Adipocyte (in vitro differentiated cells): ENCODE measurements around the gene C11orf68.

ENCODE experiments used
- DNase-seq: peaks from one replicate; pipeline ENCODE4 v3.0.0-alpha.2; 2015; ENCODE audit warnings: low read depth
- H3K27me3 ChIP-seq: replicated peaks from 2 replicates; pipeline ENCODE4 v1.7.0; 2013; ENCODE audit warnings: mild to moderate bottlenecking, low read length, moderate library complexity; ENCODE audit not compliant: control insufficient read depth, insufficient read depth
- H3K36me3 ChIP-seq: 2 replicates; pipeline ENCODE4 v1.7.0; 2013; ENCODE audit warnings: low read length, mild to moderate bottlenecking, moderate library complexity; ENCODE audit not compliant: control insufficient read depth, insufficient read depth, severe bottlenecking
- H3K4me1 ChIP-seq: 2 replicates; pipeline ENCODE4 v1.7.0; 2013; ENCODE audit warnings: mild to moderate bottlenecking, low read length, moderate library complexity; ENCODE audit not compliant: control insufficient read depth, insufficient read depth
- H3K4me3 ChIP-seq: 2 replicates; pipeline ENCODE4 v1.7.0; 2013; ENCODE audit warnings: mild to moderate bottlenecking, low read length, moderate library complexity
- H3K9ac ChIP-seq: 2 replicates; pipeline ENCODE4 v1.7.0; 2013; ENCODE audit warnings: mild to moderate bottlenecking, low read length, moderate library complexity
- H3K9me3 ChIP-seq: 2 replicates; pipeline ENCODE4 v1.7.0; 2013; ENCODE audit warnings: mild to moderate bottlenecking, low read length, moderate library complexity; ENCODE audit not compliant: control insufficient read depth

C11orf68 gene

DNA sequence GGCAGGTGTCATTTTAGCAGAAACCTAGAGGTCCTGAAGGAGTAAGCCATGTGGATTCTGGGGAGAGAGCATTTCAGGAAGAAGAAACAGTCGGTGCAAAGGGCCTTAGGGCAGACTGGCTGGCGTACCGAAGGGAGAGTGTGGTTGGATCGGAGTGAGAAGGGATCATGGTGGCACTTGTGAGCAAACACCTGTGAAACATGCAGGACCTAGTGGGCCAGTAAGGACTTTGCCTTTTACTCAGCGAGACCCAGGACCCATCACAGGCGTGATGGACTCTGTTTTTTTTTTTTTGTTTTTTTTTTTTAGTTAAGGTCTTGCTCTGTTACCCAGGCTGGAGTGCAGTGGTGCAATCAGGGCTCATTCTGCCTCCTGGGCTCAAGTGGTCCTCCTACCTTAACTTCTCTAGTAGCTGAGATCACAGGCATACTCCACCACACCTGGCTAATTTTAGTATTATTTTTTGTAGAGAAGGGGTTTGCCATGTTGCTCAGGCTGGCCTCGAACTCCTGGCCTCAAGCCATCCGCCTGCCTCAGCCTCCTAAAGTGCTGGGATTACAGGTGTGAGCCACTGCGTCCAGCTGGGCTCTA, 23.0 kb upstream of the C11orf68 start:
- Histone ChIP-seq H3K9ac (no peak overlapping the region), H3K4me1 (peaks cover 4% of the 10 kb centered on the region), H3K36me3 (no peaks in the 10 kb centered on the region), H3K27me3 (no peaks in the 10 kb centered on the region), H3K9me3 (no peaks in the 10 kb centered on the region), H3K4me3 (no peak overlapping the region)
- DNase-seq = no peak

GRCh38 chr11:65937766-65938165, 18.9 kb upstream of the C11orf68 start:
- H3K9ac ChIP-seq = no peak overlapping the region
- no peaks in the 10 kb centered on the region for H3K9me3 ChIP-seq

DNA sequence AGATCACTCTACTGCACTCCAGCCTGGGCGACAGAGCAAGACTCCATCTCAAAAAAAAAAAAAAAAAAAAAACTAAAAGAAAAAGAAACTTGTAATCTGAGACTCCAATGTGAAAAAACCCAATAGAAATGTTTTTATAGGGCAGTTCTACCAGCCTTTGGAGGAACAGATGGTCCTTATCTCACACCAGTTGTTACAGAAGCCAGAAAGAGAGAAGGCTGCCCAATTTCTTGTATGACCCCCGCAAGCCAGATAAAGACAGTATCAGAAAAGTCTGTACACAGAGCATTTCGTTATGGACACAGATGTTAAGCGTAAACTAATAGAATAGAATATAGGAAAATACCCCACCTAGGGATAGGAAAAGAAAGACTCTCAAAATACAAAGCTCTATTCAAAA, 15.2 kb upstream of the C11orf68 start:
- Histone ChIP-seq H3K9ac (no peak overlapping the region), H3K27me3 (no peaks in the 10 kb centered on the region), H3K9me3 (no peaks in the 10 kb centered on the region), H3K4me1 (peaks cover 12% of the 10 kb centered on the region), H3K4me3 (no peak overlapping the region), H3K36me3 (no peaks in the 10 kb centered on the region)
- peak; percentile 19 for DNase-seq

More at GRCh38 chr11:65937766-65938165, 18.9 kb upstream of the C11orf68 start:
- Histone ChIP-seq H3K4me1 (peaks cover 6% of the 10 kb centered on the region), H3K27me3 (no peaks in the 10 kb centered on the region), H3K4me3 (no peak overlapping the region), H3K36me3 (no peaks in the 10 kb centered on the region)
- DNase-seq = no peak

DNA sequence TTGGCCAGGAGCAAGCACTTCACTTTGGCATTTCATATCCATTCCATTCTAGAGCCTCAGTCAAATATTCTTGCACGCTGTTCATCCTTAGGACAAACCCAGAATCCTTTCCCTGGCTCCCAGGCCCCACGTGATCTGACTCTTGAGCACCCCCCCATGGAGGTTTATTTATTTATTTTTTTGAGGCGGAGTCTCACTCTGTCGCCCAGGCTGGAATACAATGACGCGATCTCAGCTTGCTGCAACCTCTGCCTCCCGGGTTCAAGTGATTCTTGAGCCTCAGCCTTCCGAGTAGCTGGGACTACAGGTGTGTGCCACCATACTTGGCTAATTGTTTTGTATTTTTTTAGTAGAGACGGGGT, 13.7 kb upstream of the C11orf68 start:
- DNase-seq = peak; percentile 21
- Histone ChIP-seq H3K4me3 (no peak overlapping the region), H3K9ac (no peak overlapping the region), H3K36me3 (no peaks in the 10 kb centered on the region), H3K9me3 (no peaks in the 10 kb centered on the region), H3K27me3 (no peaks in the 10 kb centered on the region), H3K4me1 (peaks cover 12% of the 10 kb centered on the region)

DNA sequence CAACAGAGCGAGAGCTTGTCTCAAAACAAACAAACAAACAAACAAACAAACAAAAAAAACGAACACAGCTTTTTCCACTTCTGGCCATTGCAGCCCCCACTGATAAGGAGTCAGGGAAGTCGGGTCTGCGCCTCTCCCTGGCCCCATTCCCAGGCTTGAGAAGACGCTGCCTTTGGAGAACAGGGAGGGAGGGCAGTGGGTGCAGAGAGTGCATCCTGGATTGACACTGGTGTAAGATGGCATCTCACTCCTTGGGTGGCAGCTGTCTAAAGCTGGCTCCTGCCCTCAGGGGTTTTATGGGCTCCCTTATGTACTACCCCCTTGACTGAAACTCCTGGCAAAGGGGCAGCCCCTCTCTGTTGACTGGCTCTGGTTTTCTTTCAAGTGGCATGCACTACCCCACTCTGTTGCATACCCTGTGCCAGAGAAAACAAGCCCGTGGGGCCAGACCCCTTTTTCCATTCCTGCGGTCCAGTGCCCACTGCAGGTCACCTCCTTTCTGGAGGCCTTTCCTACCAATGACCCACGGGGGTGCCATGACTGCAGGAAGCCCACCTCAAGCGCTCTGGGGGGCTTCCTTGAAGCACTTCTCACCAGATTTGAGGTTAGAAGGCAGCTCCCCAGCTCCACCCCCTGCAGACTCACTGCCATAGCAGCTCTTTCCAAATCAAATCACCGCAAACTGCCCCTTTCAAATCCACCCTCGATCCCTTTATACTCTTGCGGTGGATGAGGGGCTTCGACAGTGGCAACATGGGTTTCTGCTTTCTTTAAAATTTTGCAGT, 13.1 kb upstream of the C11orf68 start:
- Histone ChIP-seq H3K9ac (no peak overlapping the region), H3K9me3 (no peaks in the 10 kb centered on the region), H3K4me3 (no peak overlapping the region), H3K27me3 (no peaks in the 10 kb centered on the region), H3K36me3 (no peaks in the 10 kb centered on the region), H3K4me1 (peaks cover 12% of the 10 kb centered on the region)
- no peak for DNase-seq

DNA sequence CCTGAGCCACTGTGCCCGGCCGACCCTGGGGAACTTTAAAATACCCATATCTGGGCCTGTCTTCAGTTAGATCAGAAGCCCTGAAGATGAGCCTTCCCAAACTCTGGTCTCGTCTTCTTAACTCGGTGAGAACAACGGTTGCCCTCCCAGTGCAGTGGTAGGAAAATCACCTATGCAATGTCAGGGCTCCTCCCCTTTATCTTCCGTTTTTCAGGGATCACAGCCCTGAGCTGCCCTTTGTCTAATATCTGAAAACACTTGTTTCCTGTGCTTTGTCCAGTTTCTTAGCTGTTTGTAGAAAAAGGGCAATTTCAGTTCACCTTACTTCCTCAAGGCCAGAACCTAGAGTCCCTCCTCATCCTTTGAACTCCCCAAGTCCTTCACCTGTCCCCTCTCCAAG, 9.8 kb upstream of the C11orf68 start:
- no peak overlapping the region for H3K9ac ChIP-seq
- no peak overlapping the region for H3K4me3 ChIP-seq
- H3K36me3 ChIP-seq = peaks cover 7% of the 10 kb centered on the region
- no peaks in the 10 kb centered on the region for H3K27me3 ChIP-seq
- DNase-seq = no peak
- peaks cover 12% of the 10 kb centered on the region for H3K4me1 ChIP-seq
- no peaks in the 10 kb centered on the region for H3K9me3 ChIP-seq

GRCh38 chr11:65927904-65928397, 9.1 kb upstream of the C11orf68 start:
- no peak overlapping the region for H3K4me3 ChIP-seq
- no peak for DNase-seq
- peaks cover 15% of the 10 kb centered on the region for H3K36me3 ChIP-seq
- peaks cover 12% of the 10 kb centered on the region for H3K4me1 ChIP-seq
- no peaks in the 10 kb centered on the region for H3K27me3 ChIP-seq
- H3K9me3 ChIP-seq = no peaks in the 10 kb centered on the region
- no peak overlapping the region for H3K9ac ChIP-seq

- peaks cover 6% of the 10 kb centered on the region for H3K4me1 ChIP-seq
- no peak for DNase-seq
- H3K27me3 ChIP-seq = no peaks in the 10 kb centered on the region
- H3K9ac ChIP-seq = no peak overlapping the region
- no peaks in the 10 kb centered on the region for H3K9me3 ChIP-seq
- H3K36me3 ChIP-seq = peaks cover 26% of the 10 kb centered on the region
- no peak overlapping the region for H3K4me3 ChIP-seq
These were observed 6.5 kb upstream of the C11orf68 start for GRCh38 chr11:65925397-65925796.

- Histone ChIP-seq H3K4me3 (no peak overlapping the region), H3K36me3 (peaks cover 26% of the 10 kb centered on the region), H3K9me3 (no peaks in the 10 kb centered on the region), H3K27me3 (no peaks in the 10 kb centered on the region), H3K9ac (no peak overlapping the region), H3K4me1 (peaks cover 17% of the 10 kb centered on the region)
- DNase-seq = no peak
These were observed 3.7 kb upstream of the C11orf68 start for GRCh38 chr11:65922565-65922964.

- Histone ChIP-seq H3K36me3 (peaks cover 26% of the 10 kb centered on the region), H3K27me3 (no peaks in the 10 kb centered on the region), H3K9me3 (no peaks in the 10 kb centered on the region), H3K4me3 (no peak overlapping the region), H3K9ac (peak overlapping the region; percentile 60), H3K4me1 (peaks cover 24% of the 10 kb centered on the region)
- DNase-seq = no peak
These were observed 3.0 kb upstream of the C11orf68 start for GRCh38 chr11:65921876-65922275.

GRCh38 chr11:65921033-65921555, 2.2 kb upstream of the C11orf68 start:
- Histone ChIP-seq H3K4me3 (peak overlapping the region; percentile 92), H3K9ac (peak overlapping the region; percentile 92), H3K4me1 (peaks cover 32% of the 10 kb centered on the region)

More at GRCh38 chr11:65921033-65921555, 2.2 kb upstream of the C11orf68 start:
- peaks cover 26% of the 10 kb centered on the region for H3K36me3 ChIP-seq
- no peaks in the 10 kb centered on the region for H3K9me3 ChIP-seq
- no peak for DNase-seq
- no peaks in the 10 kb centered on the region for H3K27me3 ChIP-seq
